Activated CD4-positive, alpha-beta T cell treated with anti-CD3 and anti-CD28 coated beads, Interleukin-2, amount 50 U/mL, for 48 hours (primary cell): Measurements from ENCODE around the gene FRMD5.
"Not testable (repeated sequence)": the region's sequence is repeated elsewhere in the genome, so short reads cannot be mapped to it uniquely, and the experiment has no call there.

Source experiments
- DNase-seq, 2 experiments: peaks; one replicate each; pipeline ENCODE4 v3.0.0-alpha.2; 2020

FRMD5 gene

GRCh38 chr15:44028349-44028748 lies 166.7 kb downstream of the FRMD5 start:
- DNase-seq, result no peak

DNA sequence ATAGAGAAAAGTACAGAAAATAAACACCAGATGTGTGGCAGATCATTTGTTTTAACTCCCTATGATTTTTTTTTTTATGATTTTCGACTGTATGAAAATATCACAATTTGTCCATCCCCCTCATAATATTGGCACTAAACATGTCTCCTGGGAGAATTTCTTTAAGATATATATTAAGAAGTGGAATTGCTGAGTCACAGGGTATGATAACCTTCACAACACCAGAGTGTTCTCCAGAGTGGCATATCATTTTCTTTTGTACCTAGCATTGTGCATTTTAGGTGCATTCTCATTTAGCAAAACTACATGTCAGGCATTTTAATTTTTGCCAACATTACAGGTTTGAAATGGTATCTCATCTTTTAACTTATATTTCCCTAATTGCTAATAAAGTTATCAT lies 170.9 kb downstream of the FRMD5 start:
- no peak for DNase-seq

- no peak for DNase-seq
Observed at GRCh38 chr15:44023176-44023575, 171.9 kb downstream of the FRMD5 start.

- DNase-seq, result no peak
Observed at GRCh38 chr15:44018151-44018550, 176.9 kb downstream of the FRMD5 start.

DNA sequence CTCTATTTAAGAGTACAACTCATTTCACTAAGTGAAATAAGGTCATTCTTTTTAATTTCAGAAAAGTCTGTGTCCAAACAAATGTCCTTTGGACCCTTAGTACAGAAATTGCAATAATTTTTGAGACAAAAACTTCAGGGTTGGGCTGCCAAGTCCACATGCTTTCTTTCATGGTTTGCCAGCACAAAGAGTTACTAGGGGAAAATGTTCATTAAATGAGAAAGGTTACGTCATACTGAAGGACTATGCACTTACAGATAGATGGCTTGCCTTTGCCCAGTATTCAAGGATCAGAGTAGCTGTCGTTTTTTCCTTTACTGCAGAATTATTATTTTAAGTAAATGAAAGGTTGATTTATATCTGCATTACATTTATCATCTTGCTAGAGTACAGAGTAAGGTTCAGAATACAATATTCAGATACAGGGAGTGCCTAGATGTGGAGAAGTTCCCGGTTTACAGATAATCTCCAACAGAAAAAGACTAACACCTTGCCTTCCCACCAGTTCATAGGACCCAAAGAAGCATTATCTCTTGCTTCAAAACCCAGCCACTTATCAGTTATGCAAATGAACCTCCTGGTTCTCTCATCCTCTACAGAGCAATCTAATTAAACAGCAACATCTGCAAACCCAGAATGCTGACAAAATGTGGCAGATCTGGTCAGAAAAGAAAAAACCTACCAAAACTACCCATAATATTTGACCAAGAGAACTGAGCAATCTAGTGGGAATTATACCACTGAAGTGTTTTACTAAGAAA lies 179.3 kb downstream of the FRMD5 start:
- no peak for DNase-seq

GRCh38 chr15:44011238-44011854 lies 183.7 kb downstream of the FRMD5 start:
- DNase-seq, result no peak

DNA sequence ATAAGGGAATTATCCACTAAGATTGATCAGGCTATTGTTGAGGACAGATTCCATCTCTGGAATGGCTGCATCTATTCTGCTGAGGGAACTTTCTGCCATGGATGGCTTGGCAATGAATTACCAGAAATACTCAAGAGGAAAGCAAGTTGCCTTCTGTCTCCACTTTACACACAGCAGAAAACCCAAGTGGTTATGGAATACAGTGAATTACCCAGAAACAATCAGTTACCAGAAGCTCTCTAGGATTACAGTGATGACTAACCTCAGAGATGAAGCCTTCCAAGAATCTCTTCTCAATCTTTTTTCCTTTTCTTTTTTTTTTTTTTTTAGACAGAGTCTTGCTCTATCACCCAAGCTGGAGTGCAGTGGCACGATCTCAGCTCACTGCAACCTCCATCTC lies 185.0 kb downstream of the FRMD5 start:
- DNase-seq, result no peak

DNA sequence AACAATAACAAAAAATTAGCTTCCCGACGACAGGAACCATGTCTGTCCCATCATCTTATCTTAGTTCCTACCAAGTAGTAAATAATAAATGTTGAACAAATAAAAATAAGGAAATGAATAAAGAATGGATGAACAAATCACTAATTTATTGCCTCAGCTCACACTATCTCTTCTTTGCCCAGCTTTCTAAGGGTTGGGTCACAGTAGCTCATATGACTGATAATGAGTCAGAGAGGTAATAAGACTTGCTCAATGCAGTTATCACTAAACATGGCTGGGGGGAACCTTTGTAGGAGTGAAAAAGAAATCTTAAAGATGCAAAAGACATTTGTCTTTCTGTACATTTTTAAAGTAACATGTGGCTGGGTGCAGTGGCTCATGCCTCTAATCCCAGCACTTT lies 186.0 kb downstream of the FRMD5 start:
- no peak for DNase-seq

- DNase-seq, result not testable (repeated sequence)
Observed at GRCh38 chr15:44000248-44000647, 194.8 kb downstream of the FRMD5 start.

GRCh38 chr15:43998607-43999006 lies 196.5 kb downstream of the FRMD5 start:
- DNase-seq, result no peak

- no peak for DNase-seq
Observed at GRCh38 chr15:43991206-43991605, 203.9 kb downstream of the FRMD5 start.

- DNase-seq, result no peak
Observed at GRCh38 chr15:43989938-43990337, 205.1 kb downstream of the FRMD5 start.

- no peak for DNase-seq
Observed at GRCh38 chr15:43988900-43989299, 206.2 kb downstream of the FRMD5 start.

DNA sequence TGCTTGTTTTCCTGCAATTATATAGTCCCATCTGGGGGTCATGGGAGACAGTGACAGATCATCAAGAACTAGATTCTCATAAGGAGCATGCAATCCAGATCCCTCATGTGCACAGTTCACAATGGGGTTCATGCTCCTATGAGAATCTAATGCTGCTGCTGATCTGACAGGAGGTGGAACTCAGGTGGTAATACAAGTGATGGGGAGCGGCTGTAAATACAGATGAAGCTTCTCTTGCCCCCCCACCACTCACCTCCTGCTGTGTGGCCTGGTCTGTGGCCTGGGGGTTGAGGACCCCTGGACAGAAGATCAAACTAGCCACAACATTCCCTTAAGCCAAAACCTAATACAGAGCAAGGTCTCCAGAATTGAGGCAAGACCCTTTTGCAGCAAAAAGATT lies 207.1 kb downstream of the FRMD5 start:
- no peak for DNase-seq

DNA sequence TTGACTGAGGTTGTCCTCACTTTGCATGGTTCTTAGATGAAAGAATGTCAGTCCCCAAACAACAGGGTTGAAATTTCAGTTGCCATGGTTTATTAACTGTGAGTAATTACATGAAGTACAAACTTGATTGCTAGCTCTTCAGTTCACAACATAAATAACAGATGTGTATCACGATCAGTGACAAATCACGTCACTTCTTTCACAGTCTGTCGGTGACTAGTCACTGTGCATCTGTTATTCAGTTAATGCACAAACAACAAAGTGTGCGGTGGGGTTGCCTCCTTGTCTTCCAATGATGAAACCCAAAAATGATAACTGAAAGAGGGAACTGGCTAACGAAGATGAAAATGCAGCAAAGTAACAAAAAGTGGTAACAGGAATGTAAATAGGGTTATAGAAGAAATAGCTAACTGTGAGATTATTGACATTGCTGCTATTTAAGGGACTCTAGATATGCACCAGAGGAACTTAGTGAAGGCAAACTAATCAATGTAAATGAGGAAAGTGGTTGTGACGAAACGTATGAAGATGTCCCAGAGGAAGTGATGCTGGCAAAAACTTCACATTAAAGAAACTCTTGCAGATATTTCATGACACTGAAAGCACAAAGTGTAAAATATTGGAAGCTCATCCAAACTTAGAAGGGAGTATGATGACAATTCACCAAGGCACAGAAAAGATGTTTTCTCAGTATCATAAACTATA lies 208.9 kb downstream of the FRMD5 start:
- DNase-seq, result no peak

- no peak for DNase-seq
Observed at GRCh38 chr15:43981576-43981975, 213.5 kb downstream of the FRMD5 start.

DNA sequence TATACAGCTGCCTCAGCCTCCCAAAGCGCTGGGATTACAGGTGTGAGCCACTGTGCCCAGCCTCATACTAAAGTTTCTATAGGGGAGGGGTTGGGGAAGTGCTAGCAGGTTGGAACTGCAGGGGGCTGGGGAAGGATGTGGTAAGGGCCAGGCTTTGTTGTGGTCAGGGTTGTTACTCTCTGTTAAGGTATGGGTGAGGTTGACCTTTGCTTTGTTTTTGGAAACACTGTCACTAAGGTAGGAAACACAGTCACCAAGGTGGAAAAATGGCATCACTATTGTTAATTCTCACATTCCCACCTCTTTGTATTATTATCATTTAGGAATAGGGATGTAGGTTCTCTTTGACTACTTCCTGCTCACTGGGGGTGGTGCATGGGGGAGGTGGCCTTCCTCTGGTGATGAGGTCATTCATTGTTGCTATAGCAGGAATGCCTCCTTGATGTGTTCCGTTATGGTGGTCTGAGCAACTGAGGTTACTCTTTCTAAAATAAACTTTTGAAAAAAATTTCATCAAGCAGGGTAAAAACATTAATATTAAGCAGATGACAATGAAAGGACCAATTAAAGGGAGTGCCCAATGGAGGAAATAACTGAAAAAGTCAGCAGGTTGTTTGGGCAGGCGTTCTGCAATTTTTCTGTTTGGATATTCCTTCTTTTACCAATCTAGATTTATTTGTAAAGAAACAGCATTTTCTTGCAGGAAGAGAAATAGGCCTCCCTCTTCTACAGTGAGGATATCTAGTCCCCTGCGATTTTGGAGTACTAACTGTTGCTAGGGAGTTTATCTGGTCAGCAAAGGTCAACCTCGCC lies 217.8 kb downstream of the FRMD5 start:
- DNase-seq, result peak; percentile 59 to 68

DNA sequence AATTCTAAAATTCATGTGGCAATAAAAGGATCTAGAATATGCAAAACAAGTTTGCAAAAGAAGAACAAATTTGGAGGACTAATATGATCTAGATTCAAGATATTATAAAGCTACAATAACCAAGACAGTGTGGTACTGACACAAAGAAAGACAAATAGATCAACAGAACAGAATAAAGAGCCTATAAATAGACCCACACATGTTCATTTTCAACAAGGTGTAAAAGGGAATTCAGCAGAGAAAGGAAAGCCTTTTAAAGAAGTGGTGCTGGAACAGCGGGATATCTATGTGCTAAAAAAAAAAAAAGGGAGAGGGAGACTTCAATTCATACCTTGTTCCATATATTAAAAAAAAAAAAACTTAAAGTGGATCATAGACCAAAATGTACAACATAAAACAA lies 219.3 kb downstream of the FRMD5 start:
- no peak for DNase-seq

DNA sequence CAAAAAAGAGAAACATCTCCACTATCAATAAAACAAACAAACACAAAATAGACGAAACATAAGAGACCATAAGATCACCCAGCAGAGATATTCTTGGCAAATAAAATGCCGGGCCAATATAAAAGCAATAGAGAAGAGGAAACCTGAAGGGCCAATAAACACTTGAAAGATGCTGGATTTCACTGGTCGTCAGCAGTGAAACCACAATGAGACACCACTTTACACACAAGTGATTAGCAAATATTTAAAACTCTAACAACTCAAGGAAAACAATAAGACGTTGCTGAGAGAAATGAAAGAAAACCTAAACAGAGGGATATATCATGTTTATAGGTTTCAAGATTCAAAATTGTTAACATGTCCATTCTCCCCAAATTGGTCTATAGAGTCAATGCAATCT lies 219.7 kb downstream of the FRMD5 start:
- DNase-seq, result no peak

GRCh38 chr15:43974852-43975251 lies 220.2 kb downstream of the FRMD5 start:
- DNase-seq, result no peak

DNA sequence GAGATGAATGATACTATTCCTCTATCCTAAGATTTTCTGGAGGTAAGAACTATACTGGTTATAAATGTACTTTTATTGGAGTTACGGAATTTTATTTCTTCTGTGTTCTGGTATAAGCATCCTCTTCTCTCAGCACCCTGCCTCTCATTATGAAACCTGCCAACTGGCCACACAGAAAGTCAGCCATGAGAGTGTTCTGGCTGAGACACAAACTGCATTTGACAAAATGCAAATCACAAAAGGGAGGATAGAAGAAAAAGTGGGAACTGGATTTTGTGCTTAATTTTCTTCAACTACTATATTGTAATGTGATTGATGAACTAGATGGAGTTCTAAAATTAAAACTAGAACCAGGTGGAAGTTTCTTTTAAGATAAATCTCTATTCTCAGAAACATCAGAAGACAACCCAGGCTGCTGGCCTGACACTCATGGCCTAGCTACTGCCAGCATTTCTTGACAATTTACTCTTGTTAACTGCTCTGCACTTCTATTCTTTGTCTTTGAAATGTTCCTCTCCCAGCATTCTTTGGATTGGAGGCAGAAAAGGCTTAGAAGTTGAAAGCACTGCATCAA lies 225.2 kb downstream of the FRMD5 start:
- DNase-seq, result no peak

- DNase-seq, result no peak
Observed at GRCh38 chr15:43968551-43968950, 226.5 kb downstream of the FRMD5 start.

GRCh38 chr15:43966646-43967045 lies 228.4 kb downstream of the FRMD5 start:
- no peak for DNase-seq
